Uterus (tissue), 4 donors: Measurements from ENCODE around the gene ELOF1. TPM values are rescaled to one million over a fixed set of nuclear protein-coding genes. Genes with fewer than 3 reads are reported as not detected.
A peak's percentile ranks its signal among the peaks of the same experiment; 100 is the strongest.

ENCODE experiments used
- DNase-seq, 2 donors: peaks; one replicate each; pipeline ENCODE4 v3.0.0-alpha.2; 2019 to 2020
- H3K27ac ChIP-seq, 2 donors: fragments of 200-600 bp; sonication (generic); 1 replicate in 1 of 2; 2 replicates in 1 of 2; pipeline ENCODE4 v1.5.1; 2016 to 2018
- H3K27me3 ChIP-seq, 2 donors: fragments of 200-600 bp; sonication (generic); one replicate each; pipeline ENCODE4 v1.5.1; 2018 to 2019; ENCODE audit warnings: control low read depth in 1 of 2
- H3K36me3 ChIP-seq, 2 donors: fragments of 200-600 bp; sonication (generic); one replicate each; pipeline ENCODE4 v1.5.1; 2019; ENCODE audit warnings: control low read depth in 1 of 2
- H3K4me1 ChIP-seq, 2 donors: fragments of 200-600 bp; sonication (generic); one replicate each; pipeline ENCODE4 v1.5.1; 2018 to 2019; ENCODE audit warnings: control low read depth in 1 of 2
- H3K4me3 ChIP-seq, 2 donors: fragments of 200-600 bp; sonication (generic); 1 replicate in 1 of 2; 2 replicates in 1 of 2; pipeline ENCODE4 v1.5.1; 2018 to 2019; ENCODE audit warnings: mild to moderate bottlenecking in 1 of 2
- H3K9me3 ChIP-seq, 2 donors: fragments of 200-600 bp; sonication (generic); one replicate each; pipeline ENCODE4 v1.5.1; 2019; ENCODE audit warnings: control low read depth in 1 of 2
- CTCF ChIP-seq, 4 experiments: fragments of 200-600 bp in 2 of 4; fragments of 450-650 bp in 2 of 4; sonication (generic) in 2 of 4; IDR thresholded peaks; one replicate each; pipeline ENCODE4 v1.5.1; 2016 to 2019; ENCODE audit warnings: antibody characterized with exemption in 4 of 4, mild to moderate bottlenecking in 2 of 4, moderate library complexity in 1 of 4
- POLR2A ChIP-seq, 2 donors: fragments of 450-650 bp; IDR thresholded peaks; one replicate each; pipeline ENCODE4 v1.6.1; 2016; ENCODE audit warnings: antibody characterized with exemption in 2 of 2, mild to moderate bottlenecking in 1 of 2, moderate library complexity in 1 of 2
- intact Hi-C: fragments of 100-400 bp; cut with DNase I; formaldehyde crosslinking; loops from one replicate; pipeline ENCODE4 v1.15.1; 2023; ENCODE audit warnings: low total_unique reads
- total RNA-seq, 4 donors: library from RNA; depleted of rRNA in 3 of 4; stranded (reverse); fragments of >200 nt in 3 of 4; gene quantifications; one replicate each; pipeline versions ENCODE4 v1.1.0 to v1.2.4, GENCODE V29; 2014 to 2023
- donor health status: DM: yes; HTN: yes; CAD: no.

Gene ELOF1
- total RNA-seq, 4 donors from 2014 or later: 19.7 to 89.4 (median 38.9) TPM

GRCh38 chr19:11587302-11587974 lies 28.4 kb upstream of the ELOF1 start:
- TF ChIP-seq CTCF (IDR thresholded peaks at IDR 0.05): peak; percentile 85 to 97 (median 92)
- TF ChIP-seq POLR2A (IDR thresholded peaks at IDR 0.05): no peak
- Histone ChIP-seq H3K9me3 (no peaks in the 10 kb centered on the region), H3K4me1 (peaks cover 0 to 4% of the 10 kb centered on the region in 2 donors), H3K4me3 (no peak overlapping the region), H3K36me3 (no peaks in the 10 kb centered on the region), H3K27me3 (no peaks in the 10 kb centered on the region), H3K27ac (peak overlapping the region; percentile 0 to 7)
- peak; percentile 79 to 83 for DNase-seq
- intact Hi-C loops: loop anchor here (10.0 kb wide), 1 partner anchor 103 kb away; the partner anchor contains the start of gene ELAVL3

- no peak for DNase-seq
- H3K36me3 ChIP-seq: no peaks in the 10 kb centered on the region
- H3K4me1 ChIP-seq: peaks cover 0 to 4% of the 10 kb centered on the region in 2 donors
- H3K27ac ChIP-seq: no peak overlapping the region
- intact Hi-C loops: loop anchor here (10.0 kb wide), 1 partner anchor 102 kb away; the partner anchor contains the start of gene ELAVL3
- no peak overlapping the region for H3K4me3 ChIP-seq
- H3K9me3 ChIP-seq: no peaks in the 10 kb centered on the region
- no peak for TF ChIP-seq POLR2A (IDR thresholded peaks at IDR 0.05)
- no peak for TF ChIP-seq CTCF (IDR thresholded peaks at IDR 0.05)
- H3K27me3 ChIP-seq: no peaks in the 10 kb centered on the region
Measured at GRCh38 chr19:11586331-11586730, 27.3 kb upstream of the ELOF1 start.

- intact Hi-C loops: loop anchor here (10.0 kb wide), 1 partner anchor 97 kb away; the partner anchor contains the start of gene ELAVL3
- H3K4me1 ChIP-seq: no peaks in the 10 kb centered on the region
- H3K9me3 ChIP-seq: no peaks in the 10 kb centered on the region
- no peaks in the 10 kb centered on the region for H3K27me3 ChIP-seq
- H3K36me3 ChIP-seq: no peaks in the 10 kb centered on the region
- TF ChIP-seq CTCF (IDR thresholded peaks at IDR 0.05) (no peak), POLR2A (IDR thresholded peaks at IDR 0.05) (no peak)
- H3K27ac ChIP-seq: peak overlapping the region in 1 of 2 donors; percentile 3
- DNase-seq: no peak
- no peak overlapping the region for H3K4me3 ChIP-seq
Measured at GRCh38 chr19:11581740-11582139, 22.7 kb upstream of the ELOF1 start.

GRCh38 chr19:11580116-11580515 lies 21.1 kb upstream of the ELOF1 start:
- H3K27ac ChIP-seq: no peak overlapping the region
- no peaks in the 10 kb centered on the region for H3K36me3 ChIP-seq
- H3K27me3 ChIP-seq: no peaks in the 10 kb centered on the region
- H3K4me3 ChIP-seq: no peak overlapping the region
- DNase-seq: no peak
- TF ChIP-seq POLR2A (IDR thresholded peaks at IDR 0.05) (no peak), CTCF (IDR thresholded peaks at IDR 0.05) (no peak)
- H3K9me3 ChIP-seq: no peaks in the 10 kb centered on the region
- intact Hi-C loops: loop anchor here (10.0 kb wide), 1 partner anchor 95 kb away; the partner anchor contains the start of gene ELAVL3
- H3K4me1 ChIP-seq: no peaks in the 10 kb centered on the region
